Right lobe of liver (tissue), 4 donors: ENCODE data around the gene CTAG2.

Experiments used
- CTCF ChIP-seq, 4 donors: fragments of 200-600 bp in 3 of 4; fragments of 450-650 bp in 1 of 4; IDR thresholded peaks; one replicate each; pipeline versions ENCODE4 v1.5.1 to v1.8.0; 2016 to 2022; ENCODE audit warnings: antibody characterized with exemption in 4 of 4, mild to moderate bottlenecking in 2 of 4
- POLR2A ChIP-seq: fragments of 450-650 bp; IDR thresholded peaks from one replicate; pipeline ENCODE4 v1.6.1; 2017; ENCODE audit warnings: antibody characterized with exemption, mild to moderate bottlenecking
- donor health status: DM: no; HTN: no; CAD: no.
- donor health status: DM: no; HTN: no; CAD: no.
- donor health status: DM: no; HTN: yes; CAD: no.

- TF ChIP-seq POLR2A (no peak), CTCF (IDR thresholded peaks at IDR 0.05) (no peak)
Measured at GRCh38 chrX:154602226-154602625, 51.2 kb downstream of the CTAG2 start.
